Renal pelvis (tissue), 4 donors: Measurements from ENCODE around the gene URI1. TPM values are rescaled to one million over a fixed set of nuclear protein-coding genes. Genes with fewer than 3 reads are reported as not detected.
"Not testable (repeated sequence)": the region's sequence is repeated elsewhere in the genome, so short reads cannot be mapped to it uniquely, and the experiment has no call there.

Experiments
- DNase-seq: peaks from one replicate; pipeline ENCODE4 v3.0.0-alpha.2; 2013
- polyA plus RNA-seq, 3 donors: library from polyadenylated mRNA; unstranded; fragments of 120-200 nt; gene quantifications; one replicate each; pipeline ENCODE4 v1.2.1, GENCODE V29; 2013; ENCODE audit not compliant: insufficient read length in 3 of 3

Gene URI1
- polyA plus RNA-seq, 3 donors = 85.8 to 112 (median 104) TPM

DNA sequence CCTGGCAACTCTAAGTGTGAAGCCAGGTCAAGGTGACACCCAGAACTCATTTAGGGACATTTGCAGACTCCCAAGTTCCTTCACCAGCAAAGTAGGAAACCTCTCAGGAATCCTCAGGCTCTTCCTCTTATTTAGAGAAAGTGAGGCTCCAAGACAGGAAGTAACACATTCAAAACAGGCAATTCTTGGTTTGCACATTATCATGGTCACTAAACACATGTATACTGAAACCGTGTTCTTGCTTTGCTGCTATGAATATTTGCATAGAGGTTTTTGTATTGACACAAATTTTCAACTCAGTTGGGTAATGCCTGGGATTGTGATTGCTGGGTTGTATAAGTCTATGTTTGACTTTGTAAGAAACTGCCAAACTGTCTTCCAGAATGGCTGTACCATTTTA lies 13.2 kb upstream of the URI1 start:
- DNase-seq = no peak

DNA sequence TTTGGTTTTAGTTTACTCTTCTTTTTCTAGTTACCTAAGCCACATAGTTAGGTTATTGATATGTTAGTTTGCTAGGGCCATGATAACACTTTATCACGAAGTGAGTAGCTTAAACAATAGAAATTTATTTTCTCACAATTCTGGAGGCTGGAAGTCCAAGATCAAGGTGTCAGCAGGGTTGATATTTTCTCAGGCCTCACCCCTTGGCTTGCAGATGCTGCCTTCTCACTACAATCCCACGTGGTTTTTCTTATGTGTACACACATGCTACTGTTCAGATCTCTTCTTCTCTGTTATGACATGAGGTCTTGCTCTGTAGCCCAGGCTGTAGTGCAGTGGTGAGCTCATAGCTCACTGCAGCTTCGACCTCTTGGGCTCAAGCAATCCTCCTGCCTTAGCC lies 7.8 kb upstream of the URI1 start:
- DNase-seq = no peak

DNA sequence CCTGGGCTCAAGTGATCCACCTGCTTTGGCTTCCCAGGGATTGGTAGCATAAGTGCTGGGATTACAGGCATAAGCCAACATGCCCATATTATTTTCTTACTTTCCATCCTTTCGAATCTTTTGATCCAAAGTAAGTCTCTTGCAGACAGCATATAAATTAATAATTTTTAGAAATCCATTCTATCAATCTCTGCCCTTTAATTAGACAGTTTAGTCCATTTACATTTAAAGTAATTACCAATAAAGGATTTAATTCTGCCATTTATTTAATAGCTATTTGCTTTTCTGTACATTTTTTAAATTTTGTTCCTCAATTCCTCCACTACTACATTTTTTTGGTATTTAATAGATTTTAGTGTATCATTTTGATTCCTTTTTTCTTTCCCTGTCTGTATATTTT lies 7.3 kb upstream of the URI1 start:
- no peak for DNase-seq

- no peak for DNase-seq
These were observed 5.6 kb upstream of the URI1 start for GRCh38 chr19:29936409-29936808.

DNA sequence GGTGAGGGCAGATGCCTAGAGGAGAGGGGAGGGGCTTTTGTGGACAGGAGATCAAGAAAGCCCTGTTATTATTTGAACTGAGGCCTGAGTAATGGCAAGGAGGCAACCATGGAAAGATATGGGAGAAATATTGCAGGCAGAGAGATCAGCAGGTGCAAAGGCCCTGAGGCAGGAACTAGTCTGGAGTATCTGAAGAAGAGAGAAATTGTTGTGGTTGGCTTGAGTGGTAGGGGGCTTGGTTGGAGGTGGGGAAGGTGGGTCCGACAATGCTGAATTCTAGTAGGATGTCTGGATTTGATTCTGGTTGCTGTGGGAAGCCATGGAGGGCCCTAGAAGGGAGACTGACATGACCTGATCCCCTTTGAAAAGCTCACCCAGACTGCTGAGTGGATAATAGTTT lies 2.4 kb upstream of the URI1 start:
- no peak for DNase-seq

DNA sequence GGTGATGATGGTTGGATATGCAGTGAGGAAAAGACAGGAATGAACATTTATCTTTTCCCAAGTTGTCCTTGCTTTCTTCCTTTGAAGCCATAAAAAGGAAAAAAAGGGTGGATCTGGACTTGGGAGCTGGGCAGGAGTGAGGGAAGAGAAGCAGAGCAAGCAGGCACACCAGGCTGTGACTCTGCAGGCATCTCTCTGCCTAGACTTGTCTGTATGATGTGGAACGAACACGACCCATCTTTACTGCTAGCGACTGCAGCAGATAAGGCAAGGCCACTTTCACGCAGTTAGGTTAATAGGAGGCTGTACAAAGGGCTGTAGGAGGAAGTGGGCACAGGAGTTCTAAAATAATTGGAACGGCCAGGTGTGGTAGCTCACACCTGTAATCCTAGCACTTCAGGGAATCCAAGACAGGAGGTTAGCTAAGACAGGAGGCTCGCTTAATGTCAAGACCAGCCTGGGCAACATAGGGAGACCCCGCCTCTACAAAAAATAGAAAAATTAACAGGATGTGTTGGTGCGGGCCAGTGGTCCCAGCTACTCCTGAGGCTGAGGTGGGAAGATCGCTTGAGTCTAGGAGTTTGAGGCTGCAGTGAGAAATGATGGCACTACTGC lies 961 bp upstream of the URI1 start:
- DNase-seq = no peak

- peak; percentile 20 for DNase-seq
These were observed 594 bp downstream of the URI1 start for GRCh38 chr19:29942404-29943261.

GRCh38 chr19:29943615-29944014 lies 1.6 kb downstream of the URI1 start:
- DNase-seq = no peak

DNA sequence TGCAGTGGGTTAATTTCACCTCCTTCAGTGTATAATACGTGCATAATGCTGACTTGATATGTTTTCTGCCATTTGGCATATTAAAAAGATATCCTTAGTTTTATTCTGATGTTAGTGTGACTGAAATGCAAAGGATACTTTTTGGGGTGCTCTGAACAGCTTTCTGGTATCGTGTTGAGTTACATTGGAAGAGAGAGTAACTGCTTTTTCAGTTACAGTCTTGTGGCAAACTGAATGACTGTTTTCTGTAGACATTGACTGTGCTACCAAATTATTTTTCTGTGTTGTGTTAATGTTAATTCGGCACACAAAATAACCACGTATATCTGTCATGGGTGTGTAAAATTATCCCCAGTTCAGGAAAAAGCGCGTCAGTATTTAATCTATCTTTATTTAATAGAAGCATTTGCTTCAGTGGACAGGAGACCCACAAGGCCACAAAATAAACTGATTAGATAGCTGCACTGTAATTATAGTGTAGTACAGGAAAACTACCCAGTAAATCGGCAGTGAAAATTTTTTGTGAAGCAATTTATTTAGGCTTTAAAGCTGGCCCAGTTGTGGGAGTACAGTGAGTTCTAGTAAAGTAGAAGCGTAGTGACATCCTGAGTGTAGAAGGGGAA lies 2.5 kb downstream of the URI1 start:
- DNase-seq = no peak

GRCh38 chr19:29945017-29945416 lies 3.0 kb downstream of the URI1 start:
- DNase-seq = no peak

DNA sequence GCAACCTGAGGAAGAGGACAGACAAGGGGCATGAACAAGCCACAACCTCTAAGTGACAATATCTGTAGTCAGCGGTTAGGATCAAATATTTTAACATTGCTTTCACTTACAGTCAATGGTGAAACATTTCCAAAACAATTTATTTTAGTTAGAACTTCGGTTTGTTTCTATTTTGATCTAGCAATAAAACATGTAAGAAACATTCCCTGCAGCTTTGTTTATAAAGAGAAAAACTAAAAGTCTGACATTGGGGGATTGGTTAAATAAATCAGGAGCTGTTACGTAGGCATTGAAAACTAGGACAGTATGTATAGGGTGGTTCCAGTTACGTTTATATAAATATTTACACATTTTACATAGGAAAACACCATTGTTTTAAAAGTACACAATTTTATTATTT lies 3.4 kb downstream of the URI1 start:
- no peak for DNase-seq

GRCh38 chr19:29946645-29947044 lies 4.6 kb downstream of the URI1 start:
- DNase-seq = no peak

GRCh38 chr19:29947871-29948270 lies 5.8 kb downstream of the URI1 start:
- no peak for DNase-seq

DNA sequence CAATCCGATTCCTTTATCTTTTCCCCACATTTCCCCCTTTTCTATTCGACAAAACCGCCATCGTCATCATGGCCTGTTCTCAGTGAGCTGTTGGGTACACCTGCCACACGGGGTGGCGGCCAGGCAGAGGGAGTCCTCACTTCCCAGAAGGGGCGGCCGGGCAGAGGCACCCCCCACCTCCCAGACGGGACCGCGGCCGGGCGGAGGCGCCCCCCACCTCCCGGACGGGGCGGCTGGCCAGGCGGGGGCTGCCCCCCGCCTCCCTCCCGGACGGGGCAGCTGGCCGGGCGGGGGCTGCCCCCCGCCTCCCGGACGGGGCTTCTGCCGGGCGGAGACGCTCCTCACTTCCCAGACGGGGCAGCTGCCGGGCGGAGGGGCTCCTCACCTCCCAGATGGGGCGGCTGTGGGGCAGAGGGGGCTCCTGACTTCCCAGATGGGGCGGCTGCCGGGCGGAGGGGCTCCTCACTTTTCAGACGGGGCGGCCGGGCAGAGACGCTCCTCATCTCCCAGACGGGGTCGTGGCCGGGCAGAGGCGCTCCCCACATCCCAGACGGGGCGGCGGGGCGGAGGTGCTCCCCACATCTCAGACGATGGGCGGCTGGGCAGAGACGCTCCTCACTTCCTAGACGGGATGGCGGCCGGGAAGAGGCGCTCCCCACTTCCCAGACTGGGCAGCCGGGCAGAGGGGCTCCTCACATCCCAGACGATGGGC lies 6.9 kb downstream of the URI1 start:
- not testable (repeated sequence) for DNase-seq

- DNase-seq = no peak
These were observed 10.1 kb downstream of the URI1 start for GRCh38 chr19:29952177-29952576.

- DNase-seq = no peak
These were observed 10.6 kb downstream of the URI1 start for GRCh38 chr19:29952646-29953045.

- no peak for DNase-seq
These were observed 11.6 kb downstream of the URI1 start for GRCh38 chr19:29953352-29954247.

DNA sequence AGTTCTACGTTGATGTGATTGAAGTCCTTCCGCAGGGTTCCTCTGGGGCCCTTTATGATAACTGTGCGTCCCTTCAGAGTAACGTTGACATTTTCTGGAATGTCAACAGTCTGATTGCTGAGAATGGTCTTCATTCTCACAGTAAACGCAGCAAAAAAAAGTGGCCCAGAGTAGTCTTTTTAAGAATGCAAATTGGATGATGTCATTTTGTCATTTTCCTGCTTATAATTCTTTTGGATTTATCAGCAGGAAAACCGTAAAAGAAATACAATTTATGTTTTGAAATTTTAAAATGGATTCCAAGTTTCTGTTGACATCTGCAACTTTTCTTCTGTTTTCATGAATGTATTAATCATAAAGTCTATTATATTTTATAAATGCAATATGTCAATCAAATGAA lies 14.8 kb downstream of the URI1 start:
- DNase-seq = no peak

DNA sequence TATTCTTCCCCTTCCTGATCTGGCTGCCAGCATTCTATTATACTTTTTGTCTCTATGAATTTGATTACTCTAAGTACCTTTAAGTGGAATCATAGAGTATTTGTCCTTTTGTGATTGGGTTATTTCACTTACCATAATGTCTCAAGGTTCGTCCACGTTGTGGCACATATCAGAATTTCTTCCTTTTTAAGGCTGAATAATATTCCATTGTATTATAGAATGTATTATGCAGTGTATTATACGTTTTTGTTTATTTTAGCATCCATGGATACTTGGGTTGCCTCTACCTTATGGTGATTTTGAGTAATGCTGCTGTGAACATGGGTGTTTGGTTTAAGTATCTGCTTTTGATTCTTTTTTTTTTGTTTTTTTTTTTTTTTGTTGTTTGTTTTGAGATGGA lies 19.3 kb downstream of the URI1 start:
- no peak for DNase-seq

DNA sequence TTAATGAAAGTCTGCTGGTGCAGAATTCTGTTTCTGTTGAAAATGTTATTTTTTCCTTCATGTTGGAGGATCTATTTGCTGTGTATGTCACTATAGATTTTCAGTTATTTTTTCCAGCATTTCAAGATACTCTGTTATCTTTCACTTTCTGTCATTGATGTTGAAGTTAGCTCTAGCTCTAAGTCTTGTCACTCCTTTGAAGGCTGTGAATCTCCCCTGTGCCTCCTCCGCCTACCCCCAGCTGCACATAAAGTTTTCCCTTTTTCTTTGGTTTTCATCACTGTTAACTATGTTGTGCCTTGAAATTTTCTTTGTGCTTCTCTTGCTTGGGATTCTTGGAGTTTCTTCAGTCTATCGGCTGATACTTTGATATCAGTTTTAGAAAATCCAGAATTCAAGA lies 20.8 kb downstream of the URI1 start:
- DNase-seq = no peak

DNA sequence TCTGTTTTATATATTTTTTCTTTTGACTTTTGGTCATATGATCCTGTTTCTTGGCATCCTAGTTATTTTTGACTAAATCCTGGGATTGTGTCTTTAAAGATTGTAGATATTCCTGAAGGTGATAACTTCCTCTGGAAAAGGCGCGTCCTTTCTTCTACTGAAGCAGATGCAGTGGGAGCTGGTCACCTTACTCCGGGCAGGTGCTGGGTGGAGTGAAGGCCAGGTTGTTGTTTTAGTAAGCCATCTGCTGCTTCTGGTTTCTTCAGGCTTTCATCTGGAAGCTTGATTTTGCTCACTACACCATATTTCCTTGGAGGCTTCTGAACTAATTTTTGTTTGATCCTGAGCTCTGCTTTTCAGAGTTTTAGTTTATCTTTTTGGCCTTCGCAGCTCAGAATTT lies 21.5 kb downstream of the URI1 start:
- DNase-seq = no peak

DNA sequence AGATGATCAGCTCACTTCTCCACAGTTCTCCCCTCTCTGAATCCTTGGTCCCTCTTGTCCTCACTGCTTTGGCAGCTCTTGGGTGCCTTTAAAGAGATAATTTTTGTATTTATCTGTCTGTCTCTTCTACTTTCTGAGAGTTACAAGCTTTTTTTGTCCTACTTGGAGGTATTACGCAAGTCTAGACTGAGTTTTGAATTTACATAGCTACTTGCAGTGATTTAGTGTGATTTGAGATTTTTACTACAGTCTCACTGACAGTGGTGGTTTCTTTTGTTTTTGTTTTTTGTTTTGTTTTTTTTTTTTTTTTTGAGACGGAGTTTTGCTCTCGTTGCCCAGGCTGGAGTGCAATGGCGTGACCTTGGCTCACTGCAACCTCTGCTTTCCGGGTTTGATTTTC lies 22.1 kb downstream of the URI1 start:
- DNase-seq = no peak
